GM18870 (cell line): ENCODE measurements around the gene ENPP7.

Source experiments
- ATAC-seq: cut with Tn5 transposase; IDR thresholded peaks from one replicate; pipeline ENCODE4 v1.9.1; 2021; ENCODE audit warnings: moderate library complexity; ENCODE audit not compliant: unreplicated experiment

ENPP7 gene

GRCh38 chr17:79730437-79730768, 340 bp upstream of the ENPP7 start:
- no peak for ATAC-seq

GRCh38 chr17:79732254-79732653, 1.5 kb downstream of the ENPP7 start:
- no peak for ATAC-seq

- no peak for ATAC-seq
These were observed 2.3 kb downstream of the ENPP7 start for GRCh38 chr17:79732804-79733691.

GRCh38 chr17:79733692-79734070, 2.9 kb downstream of the ENPP7 start:
- no peak for ATAC-seq

- no peak for ATAC-seq
These were observed 4.4 kb downstream of the ENPP7 start for GRCh38 chr17:79735096-79735495.

- ATAC-seq: no peak
These were observed 6.5 kb downstream of the ENPP7 start for GRCh38 chr17:79737046-79737921.

GRCh38 chr17:79737922-79738578, 7.3 kb downstream of the ENPP7 start:
- no peak for ATAC-seq

- ATAC-seq: no peak
These were observed 7.9 kb downstream of the ENPP7 start for GRCh38 chr17:79738643-79739042.

GRCh38 chr17:79739148-79740062, 8.7 kb downstream of the ENPP7 start:
- no peak for ATAC-seq

- ATAC-seq: no peak
These were observed 9.7 kb downstream of the ENPP7 start for GRCh38 chr17:79740413-79740812.

- no peak for ATAC-seq
These were observed 10.6 kb downstream of the ENPP7 start for GRCh38 chr17:79741401-79741750.

- no peak for ATAC-seq
These were observed 11.2 kb downstream of the ENPP7 start for GRCh38 chr17:79741751-79742588.

GRCh38 chr17:79742589-79742918, 11.8 kb downstream of the ENPP7 start:
- no peak for ATAC-seq

GRCh38 chr17:79742951-79743476, 12.3 kb downstream of the ENPP7 start:
- no peak for ATAC-seq

GRCh38 chr17:79743614-79744013, 12.9 kb downstream of the ENPP7 start:
- ATAC-seq: no peak

- ATAC-seq: no peak
These were observed 14.9 kb downstream of the ENPP7 start for GRCh38 chr17:79745641-79746105.

- ATAC-seq: no peak
These were observed 16.3 kb downstream of the ENPP7 start for GRCh38 chr17:79746889-79747507.

GRCh38 chr17:79747508-79748294, 17.0 kb downstream of the ENPP7 start:
- no peak for ATAC-seq
